Endothelial cell of umbilical vein (primary cell): ENCODE data around the gene NUDT14. TPM values are rescaled to one million over a fixed set of nuclear protein-coding genes. Genes with fewer than 3 reads are reported as not detected.

Experiments
- BruUV-seq: library from RNA; stranded (reverse); fragments of 400-500 nt; replicated peaks from 2 replicates; lab custom pipeline; 2021; lab: Mats Ljungman, UMichigan
- CTCF ChIA-PET: fragments of 300-600, 350-600 bp; sonication (Branson Sonifier 250); formaldehyde crosslinking; loops from one replicate; lab custom pipeline; 2021; ENCODE audit warnings: antibody characterized with exemption, inconsistent platforms; lab: Charles Lee
- POLR2A ChIA-PET: fragments of 300-600, 350-600 bp; sonication (Branson Sonifier 250); formaldehyde crosslinking; loops from one replicate; lab custom pipeline; 2021; ENCODE audit warnings: antibody characterized with exemption, inconsistent platforms; lab: Charles Lee
- DNase-seq: peaks from one replicate; pipeline ENCODE4 v3.0.0-alpha.2; 2011; ENCODE audit warnings: low read depth, low spot score
- FAIRE-seq: peaks from 2 replicates; lab custom pipeline; 2011; peaks lifted over from hg19 to GRCh38; lab: Jason Lieb, UNC
- H2AFZ ChIP-seq: 2 replicates; pipeline ENCODE4 v1.6.0; 2012; ENCODE audit warnings: low read depth, low read length, control low read depth, inconsistent platforms
- H3K27ac ChIP-seq: 2 replicates; pipeline ENCODE4 v1.5.1; 2011; ENCODE audit warnings: low read depth, mild to moderate bottlenecking, control low read depth, low read length, moderate library complexity; ENCODE audit not compliant: insufficient read depth
- H3K27me3 ChIP-seq, 2 experiments: 2 replicates each; pipeline versions ENCODE4 v1.6.0 to v1.6.1; 2011; ENCODE audit warnings: low read length in 2 of 2, mixed read lengths in 1 of 2; ENCODE audit not compliant: control insufficient read depth in 2 of 2, insufficient read depth in 2 of 2
- H3K36me3 ChIP-seq, 2 experiments: 2 replicates in 1 of 2; 3 replicates in 1 of 2; pipeline ENCODE4 v1.5.1; 2011; ENCODE audit warnings: low read length in 2 of 2, mild to moderate bottlenecking in 1 of 2, moderate library complexity in 1 of 2; ENCODE audit not compliant: control insufficient read depth in 2 of 2, insufficient read depth in 2 of 2; ENCODE audit errors: extremely low read depth in 1 of 2
- H3K4me1 ChIP-seq: 3 replicates; pipeline ENCODE4 v1.5.1; 2011; ENCODE audit warnings: mild to moderate bottlenecking, low read length; ENCODE audit not compliant: control insufficient read depth, insufficient read depth; ENCODE audit errors: extremely low read depth
- H3K4me2 ChIP-seq: 2 replicates; pipeline ENCODE4 v1.6.1; 2011; ENCODE audit warnings: low read length, control low read depth, mixed read lengths; ENCODE audit not compliant: insufficient read depth
- H3K4me3 ChIP-seq, 3 experiments: fragments of 200-600 bp in 1 of 3; sonication (generic), shearing (Covaris generic) in 1 of 3; replicated peaks in 1 of 3; 2 replicates each; pipeline ENCODE4 v1.5.1; 2011 to 2016; ENCODE audit warnings: control low read depth in 3 of 3, low read length in 3 of 3, mild to moderate bottlenecking in 2 of 3, inconsistent platforms in 1 of 3, low read depth in 1 of 3, moderate library complexity in 1 of 3; ENCODE audit not compliant: insufficient read depth in 1 of 3
- H3K79me2 ChIP-seq: 2 replicates; pipeline ENCODE4 v1.6.0; 2012; ENCODE audit warnings: low read length, inconsistent platforms; ENCODE audit not compliant: control insufficient read depth, insufficient read depth
- H3K9ac ChIP-seq: replicated peaks from 2 replicates; pipeline ENCODE3; 2011; ENCODE audit warnings: low read length, control low read depth; ENCODE audit not compliant: insufficient read depth; ENCODE audit errors: extremely low read depth
- H3K9me1 ChIP-seq: replicated peaks from 3 replicates; pipeline ENCODE4 v1.6.0; 2011; ENCODE audit warnings: mild to moderate bottlenecking, low read length; ENCODE audit not compliant: control insufficient read depth, insufficient read depth; ENCODE audit errors: extremely low read depth
- H3K9me3 ChIP-seq: replicated peaks from 2 replicates; pipeline ENCODE4 v1.5.1; 2012; ENCODE audit warnings: low read length, inconsistent platforms; ENCODE audit not compliant: control insufficient read depth, insufficient read depth
- H4K20me1 ChIP-seq: replicated peaks from 2 replicates; pipeline ENCODE3; 2011; ENCODE audit warnings: mild to moderate bottlenecking, low read length; ENCODE audit not compliant: control insufficient read depth, insufficient read depth; ENCODE audit errors: extremely low read depth
- FOS ChIP-seq: IDR thresholded peaks from 2 replicates; pipeline ENCODE4 v1.6.1; 2011; ENCODE audit warnings: mild to moderate bottlenecking, low read length, moderate library complexity, borderline replicate concordance; ENCODE audit not compliant: insufficient read depth
- GATA2 ChIP-seq: IDR thresholded peaks from 2 replicates; pipeline ENCODE4 v1.7.0; 2011; ENCODE audit warnings: low read depth, mild to moderate bottlenecking, moderate library complexity, mixed read lengths, low read length; ENCODE audit not compliant: insufficient read length, insufficient read depth
- JUN ChIP-seq: IDR thresholded peaks from 2 replicates; pipeline ENCODE4 v1.6.1; 2011; ENCODE audit warnings: borderline replicate concordance, low read depth; ENCODE audit not compliant: insufficient read length, insufficient read depth
- MYC ChIP-seq: IDR thresholded peaks from one replicate; pipeline ENCODE4 v1.6.1; 2011; ENCODE audit warnings: mild to moderate bottlenecking, low read depth, low read length
- POLR2A ChIP-seq: IDR thresholded peaks from 2 replicates; pipeline ENCODE4 v1.6.1; 2012; ENCODE audit warnings: low read depth, mild to moderate bottlenecking, control low read depth, low read length
- POLR2AphosphoS5 ChIP-seq: IDR thresholded peaks from 2 replicates; pipeline ENCODE4 v1.6.1; 2012; ENCODE audit warnings: low read depth, mild to moderate bottlenecking, control low read depth, low read length, moderate library complexity; ENCODE audit not compliant: insufficient read depth
- dilution Hi-C: fragments of 300-500 bp; cut with MboI; formaldehyde crosslinking; loops from one replicate; pipeline ENCODE4 v1.15.0; 2019; ENCODE audit warnings: low sequenced_read_pairs; ENCODE audit not compliant: extremely low pct_ligation_motif_present
- intact Hi-C: fragments of 100-400 bp; cut with micrococcal nuclease; formaldehyde crosslinking; loops from one replicate; pipeline ENCODE4 v1.10.0; 2022
- polyA plus RNA-seq, 4 experiments: library from polyadenylated mRNA; depleted of rRNA in 3 of 4; stranded (reverse) in 3 of 4; unstranded in 1 of 4; fragments of >200 nt; gene quantifications; 2 replicates each; pipeline versions ENCODE4 v1.2.1 to v1.2.3, GENCODE V29; 2011 to 2012; ENCODE audit warnings: missing spikeins in 1 of 4
- total RNA-seq: library from RNA; stranded (reverse); gene quantifications from 2 replicates; pipeline ENCODE4 v1.2.3, GENCODE V29; 2021
- TF ChIP-seq, protein P1 (sequence below): IDR thresholded peaks from 2 replicates; pipeline ENCODE4 v1.6.1; 2011; ENCODE audit not compliant: insufficient read depth, insufficient read length
- TF ChIP-seq, protein P2 (sequence below), 2 donors: IDR thresholded peaks; 1 replicate in 1 of 2; 2 replicates in 1 of 2; pipeline ENCODE4 v1.5.1; 2011; ENCODE audit warnings: low read length in 2 of 2, mild to moderate bottlenecking in 2 of 2, moderate library complexity in 2 of 2, control low read depth in 1 of 2, inconsistent platforms in 1 of 2, low read depth in 1 of 2; ENCODE audit not compliant: insufficient read depth in 1 of 2; ENCODE audit errors: extremely low read depth in 1 of 2

Gene NUDT14
- total and polyA plus RNA-seq, 2 donors (not counting 3 experiments of a cell fraction or from before 2014, with no cell fraction given), result 97.7 to 103 TPM

GRCh38 chr14:105207996-105208737 is 27.1 kb upstream of the NUDT14 start:
- Histone ChIP-seq H3K36me3 (peaks cover 0 to 8% of the 10 kb centered on the region in 2 experiments), H3K4me3 (no peak overlapping the region), H4K20me1 (no peaks in the 10 kb centered on the region), H3K27ac (no peak overlapping the region), H3K4me1 (no peaks in the 10 kb centered on the region), H3K27me3 (no peaks in the 10 kb centered on the region), H3K9ac (no peak overlapping the region), H3K79me2 (no peaks in the 10 kb centered on the region), H2AFZ (no peak overlapping the region), H3K9me3 (no peaks in the 10 kb centered on the region), H3K9me1 (no peaks in the 10 kb centered on the region), H3K4me2 (no peak overlapping the region)
- BruUV-seq, result no TSS peak
- intact Hi-C loops, result loop anchor here (10.0 kb wide), 1 partner anchor 47 kb away; no protein-coding TSS in a partner anchor
- DNase-seq (no peak), FAIRE-seq (no peak)
- ChIA-PET POLR2A (no interaction called here), CTCF (interaction anchor here (1.1 to 1.9 kb wide), 3 partner anchors 26 to 144 kb away, joined by 3 to 13 read pairs (median 5); partner anchors contain the start of gene BTBD6)
- TF ChIP-seq GATA2, result no peak
- no peak for TF ChIP-seq FOS
- TF ChIP-seq, protein P1, sequence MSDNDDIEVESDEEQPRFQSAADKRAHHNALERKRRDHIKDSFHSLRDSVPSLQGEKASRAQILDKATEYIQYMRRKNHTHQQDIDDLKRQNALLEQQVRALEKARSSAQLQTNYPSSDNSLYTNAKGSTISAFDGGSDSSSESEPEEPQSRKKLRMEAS, result no peak
- no peak for TF ChIP-seq POLR2A
- no peak for TF ChIP-seq MYC
- TF ChIP-seq, protein P2, sequence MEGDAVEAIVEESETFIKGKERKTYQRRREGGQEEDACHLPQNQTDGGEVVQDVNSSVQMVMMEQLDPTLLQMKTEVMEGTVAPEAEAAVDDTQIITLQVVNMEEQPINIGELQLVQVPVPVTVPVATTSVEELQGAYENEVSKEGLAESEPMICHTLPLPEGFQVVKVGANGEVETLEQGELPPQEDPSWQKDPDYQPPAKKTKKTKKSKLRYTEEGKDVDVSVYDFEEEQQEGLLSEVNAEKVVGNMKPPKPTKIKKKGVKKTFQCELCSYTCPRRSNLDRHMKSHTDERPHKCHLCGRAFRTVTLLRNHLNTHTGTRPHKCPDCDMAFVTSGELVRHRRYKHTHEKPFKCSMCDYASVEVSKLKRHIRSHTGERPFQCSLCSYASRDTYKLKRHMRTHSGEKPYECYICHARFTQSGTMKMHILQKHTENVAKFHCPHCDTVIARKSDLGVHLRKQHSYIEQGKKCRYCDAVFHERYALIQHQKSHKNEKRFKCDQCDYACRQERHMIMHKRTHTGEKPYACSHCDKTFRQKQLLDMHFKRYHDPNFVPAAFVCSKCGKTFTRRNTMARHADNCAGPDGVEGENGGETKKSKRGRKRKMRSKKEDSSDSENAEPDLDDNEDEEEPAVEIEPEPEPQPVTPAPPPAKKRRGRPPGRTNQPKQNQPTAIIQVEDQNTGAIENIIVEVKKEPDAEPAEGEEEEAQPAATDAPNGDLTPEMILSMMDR (IDR thresholded peaks at IDR 0.05; ENCODE audit: extremely low read depth in 1 of 2, insufficient read depth in 1 of 2, low read depth in 1 of 2, low read length in 2 of 2), result no peak
- TF ChIP-seq POLR2AphosphoS5, result no peak
- TF ChIP-seq JUN, result no peak
- dilution Hi-C loops, result no loop called here
